ENCODE data around the gene CDHR5.

GRCh38 chr11:618856-619627 is 5.7 kb downstream of the CDHR5 start:
- TF ChIP-seq ELK1 (IDR thresholded peaks at IDR 0.05; ENCODE audit: borderline replicate concordance, low read depth, low read length) (no peak), CTCF (conservative IDR thresholded peaks at IDR 0.05; ENCODE audit: low read depth, low read length) (no peak), POLR2A (IDR thresholded peaks at IDR 0.05; ENCODE audit: low read depth, low read length) (no peak), BHLHE40 (IDR thresholded peaks at IDR 0.05; ENCODE audit: low read depth, low read length) (no peak), USF2 (IDR thresholded peaks at IDR 0.05; ENCODE audit: low read depth, low read length) (no peak), MXI1 (IDR thresholded peaks at IDR 0.05; ENCODE audit: borderline replicate concordance, low read depth, low read length) (no peak), CHD1 (IDR thresholded peaks at IDR 0.05; ENCODE audit: low read depth, low read length) (no peak), FOS (IDR thresholded peaks at IDR 0.05; ENCODE audit: low read depth, low read length) (no peak), MAZ (IDR thresholded peaks at IDR 0.05; ENCODE audit: borderline replicate concordance, low read depth, low read length) (no peak), CEBPB (IDR thresholded peaks at IDR 0.05; ENCODE audit: low read depth, low read length) (no peak)

All from IMR-90 (cell line).